HCT116 (cell line): ENCODE results near the gene A2M.

Source experiments
- CEBPB ChIP-seq: IDR thresholded peaks from 2 replicates; pipeline ENCODE4 v1.6.1; 2012; ENCODE audit warnings: low read depth
- EZH2 ChIP-seq: fragments of 200-600 bp; sonication (generic); IDR thresholded peaks from 2 replicates; pipeline ENCODE4 v1.6.1; 2017; ENCODE audit warnings: antibody characterized with exemption, mixed run types
- EZH2phosphoT487 ChIP-seq: fragments of 200-600 bp; IDR thresholded peaks from 2 replicates; pipeline ENCODE4 v1.6.1; 2018; ENCODE audit warnings: antibody characterized with exemption, borderline replicate concordance
- SP1 ChIP-seq: IDR thresholded peaks from 2 replicates; pipeline ENCODE4 v1.6.1; 2012; ENCODE audit warnings: low read depth
- TCF7L2 ChIP-seq: IDR thresholded peaks from 2 replicates; pipeline ENCODE4 v1.7.0; 2011; ENCODE audit warnings: borderline replicate concordance, inconsistent platforms; ENCODE audit not compliant: insufficient read depth, insufficient read length; ENCODE audit errors: extremely low read depth
- YY1 ChIP-seq: IDR thresholded peaks from 2 replicates; pipeline ENCODE4 v1.6.1; 2011; ENCODE audit warnings: low read length, low read depth, moderate library complexity, mild to moderate bottlenecking; ENCODE audit not compliant: insufficient replicate concordance; ENCODE audit errors: extremely low read depth
- TF ChIP-seq, protein P1 (sequence below), 3 experiments: fragments of 200-600 bp in 1 of 3; sonication (generic) in 1 of 3; IDR thresholded peaks in 2 of 3; conservative IDR thresholded peaks in 1 of 3; 2 replicates each; pipeline ENCODE4 v1.5.1; 2012 to 2017; ENCODE audit warnings: low read depth in 2 of 3, low read length in 2 of 3, antibody characterized with exemption in 1 of 3, borderline replicate concordance in 1 of 3, control low read depth in 1 of 3, mild to moderate bottlenecking in 1 of 3, mixed read lengths in 1 of 3, mixed run types in 1 of 3, moderate library complexity in 1 of 3; ENCODE audit not compliant: insufficient read depth in 1 of 3
- TF ChIP-seq, protein P2 (sequence below): IDR thresholded peaks from 2 replicates; pipeline ENCODE4 v1.6.1; 2012; ENCODE audit warnings: low read depth

DNA sequence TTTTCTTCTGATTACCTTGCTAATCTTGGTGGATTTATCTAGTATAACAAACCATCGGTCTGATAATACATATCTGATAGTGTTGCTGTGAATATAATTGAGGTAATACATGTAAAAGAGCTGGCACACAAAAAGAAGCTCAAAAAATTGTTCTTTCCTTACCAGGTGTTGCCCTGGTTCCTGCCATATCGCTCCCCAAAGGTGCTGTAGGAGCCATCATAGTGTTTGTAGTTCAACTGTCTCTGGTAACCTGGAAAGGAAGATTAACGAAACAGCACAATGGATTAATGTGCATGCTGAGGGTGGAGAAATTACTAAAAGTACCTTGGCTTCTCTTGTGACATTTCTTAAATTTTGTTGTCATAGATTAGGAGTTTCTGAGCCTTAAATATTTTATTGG, 36.6 kb downstream of the A2M start:
- TF ChIP-seq EZH2phosphoT487 (no peak), TCF7L2 (no peak), EZH2 (no peak), YY1 (no peak), CEBPB (no peak), SP1 (no peak)
- TF ChIP-seq, protein P1, sequence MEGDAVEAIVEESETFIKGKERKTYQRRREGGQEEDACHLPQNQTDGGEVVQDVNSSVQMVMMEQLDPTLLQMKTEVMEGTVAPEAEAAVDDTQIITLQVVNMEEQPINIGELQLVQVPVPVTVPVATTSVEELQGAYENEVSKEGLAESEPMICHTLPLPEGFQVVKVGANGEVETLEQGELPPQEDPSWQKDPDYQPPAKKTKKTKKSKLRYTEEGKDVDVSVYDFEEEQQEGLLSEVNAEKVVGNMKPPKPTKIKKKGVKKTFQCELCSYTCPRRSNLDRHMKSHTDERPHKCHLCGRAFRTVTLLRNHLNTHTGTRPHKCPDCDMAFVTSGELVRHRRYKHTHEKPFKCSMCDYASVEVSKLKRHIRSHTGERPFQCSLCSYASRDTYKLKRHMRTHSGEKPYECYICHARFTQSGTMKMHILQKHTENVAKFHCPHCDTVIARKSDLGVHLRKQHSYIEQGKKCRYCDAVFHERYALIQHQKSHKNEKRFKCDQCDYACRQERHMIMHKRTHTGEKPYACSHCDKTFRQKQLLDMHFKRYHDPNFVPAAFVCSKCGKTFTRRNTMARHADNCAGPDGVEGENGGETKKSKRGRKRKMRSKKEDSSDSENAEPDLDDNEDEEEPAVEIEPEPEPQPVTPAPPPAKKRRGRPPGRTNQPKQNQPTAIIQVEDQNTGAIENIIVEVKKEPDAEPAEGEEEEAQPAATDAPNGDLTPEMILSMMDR (IDR thresholded peaks at IDR 0.05 in 2 of 3, conservative IDR thresholded peaks at IDR 0.05 in 1 of 3; ENCODE audit: borderline replicate concordance in 1 of 3, insufficient read depth in 1 of 3, low read depth in 2 of 3, low read length in 2 of 3) = no peak
- TF ChIP-seq, protein P2, sequence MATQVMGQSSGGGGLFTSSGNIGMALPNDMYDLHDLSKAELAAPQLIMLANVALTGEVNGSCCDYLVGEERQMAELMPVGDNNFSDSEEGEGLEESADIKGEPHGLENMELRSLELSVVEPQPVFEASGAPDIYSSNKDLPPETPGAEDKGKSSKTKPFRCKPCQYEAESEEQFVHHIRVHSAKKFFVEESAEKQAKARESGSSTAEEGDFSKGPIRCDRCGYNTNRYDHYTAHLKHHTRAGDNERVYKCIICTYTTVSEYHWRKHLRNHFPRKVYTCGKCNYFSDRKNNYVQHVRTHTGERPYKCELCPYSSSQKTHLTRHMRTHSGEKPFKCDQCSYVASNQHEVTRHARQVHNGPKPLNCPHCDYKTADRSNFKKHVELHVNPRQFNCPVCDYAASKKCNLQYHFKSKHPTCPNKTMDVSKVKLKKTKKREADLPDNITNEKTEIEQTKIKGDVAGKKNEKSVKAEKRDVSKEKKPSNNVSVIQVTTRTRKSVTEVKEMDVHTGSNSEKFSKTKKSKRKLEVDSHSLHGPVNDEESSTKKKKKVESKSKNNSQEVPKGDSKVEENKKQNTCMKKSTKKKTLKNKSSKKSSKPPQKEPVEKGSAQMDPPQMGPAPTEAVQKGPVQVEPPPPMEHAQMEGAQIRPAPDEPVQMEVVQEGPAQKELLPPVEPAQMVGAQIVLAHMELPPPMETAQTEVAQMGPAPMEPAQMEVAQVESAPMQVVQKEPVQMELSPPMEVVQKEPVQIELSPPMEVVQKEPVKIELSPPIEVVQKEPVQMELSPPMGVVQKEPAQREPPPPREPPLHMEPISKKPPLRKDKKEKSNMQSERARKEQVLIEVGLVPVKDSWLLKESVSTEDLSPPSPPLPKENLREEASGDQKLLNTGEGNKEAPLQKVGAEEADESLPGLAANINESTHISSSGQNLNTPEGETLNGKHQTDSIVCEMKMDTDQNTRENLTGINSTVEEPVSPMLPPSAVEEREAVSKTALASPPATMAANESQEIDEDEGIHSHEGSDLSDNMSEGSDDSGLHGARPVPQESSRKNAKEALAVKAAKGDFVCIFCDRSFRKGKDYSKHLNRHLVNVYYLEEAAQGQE = no peak
